Neural cell (in vitro differentiated cells): Measurements from ENCODE around the gene RETREG1. TPM values are rescaled to one million over a fixed set of nuclear protein-coding genes. Genes with fewer than 3 reads are reported as not detected.

Experiments used
- H2AFZ ChIP-seq: fragments of 200-600, 300-800 bp; sonication (generic), shearing (Covaris generic); 2 replicates; pipeline ENCODE4 v1.6.0; 2014; ENCODE audit warnings: low read depth, mild to moderate bottlenecking, antibody characterized with exemption, low read length, moderate library complexity
- H3F3A ChIP-seq: fragments of 200-600 bp; shearing (Covaris generic); 2 replicates; pipeline ENCODE4 v1.6.1; 2016; ENCODE audit warnings: mild to moderate bottlenecking, moderate library complexity, mixed read lengths, antibody characterized with exemption, low read length; ENCODE audit not compliant: insufficient read depth, poor library complexity, severe bottlenecking
- H3K27ac ChIP-seq: fragments of 200-600, 300-800 bp; sonication (generic), shearing (Covaris generic); 2 replicates; pipeline ENCODE4 v1.5.1; 2014; ENCODE audit warnings: mild to moderate bottlenecking, low read length, moderate library complexity
- H3K27me3 ChIP-seq: fragments of 300-800, 200-600 bp; sonication (generic), shearing (Covaris generic); 2 replicates; pipeline ENCODE4 v1.6.0; 2014; ENCODE audit warnings: mild to moderate bottlenecking, low read depth, low read length, moderate library complexity; ENCODE audit not compliant: insufficient read depth
- H3K36me3 ChIP-seq: fragments of 300-800, 200-600 bp; sonication (generic), shearing (Covaris generic); 2 replicates; pipeline ENCODE4 v1.5.1; 2014; ENCODE audit warnings: mild to moderate bottlenecking, antibody characterized with exemption, low read length, moderate library complexity; ENCODE audit not compliant: insufficient read depth
- H3K4me2 ChIP-seq: fragments of 300-800, 200-600 bp; sonication (generic), shearing (Covaris generic); 2 replicates; pipeline ENCODE4 v1.6.0; 2014; ENCODE audit warnings: mild to moderate bottlenecking, low read length
- H3K4me3 ChIP-seq: fragments of 300-800, 200-600 bp; sonication (generic), shearing (Covaris generic); 2 replicates; pipeline ENCODE4 v1.5.1; 2014; ENCODE audit warnings: mild to moderate bottlenecking, low read length, moderate library complexity
- H3K79me2 ChIP-seq: fragments of 200-600 bp; shearing (Covaris generic); replicated peaks from 2 replicates; pipeline ENCODE4 v1.6.0; 2014; ENCODE audit warnings: mild to moderate bottlenecking, low read length, moderate library complexity; ENCODE audit not compliant: insufficient read depth
- H3K9ac ChIP-seq: fragments of 300-800, 200-600 bp; sonication (generic), shearing (Covaris generic); 2 replicates; pipeline ENCODE4 v1.6.1; 2016; ENCODE audit warnings: mild to moderate bottlenecking, low read length, mixed read lengths
- H3K9me2 ChIP-seq: fragments of 200-600 bp; shearing (Covaris generic); 2 replicates; pipeline ENCODE4 v1.6.1; 2016; ENCODE audit warnings: mild to moderate bottlenecking, low read length, mixed read lengths; ENCODE audit not compliant: insufficient read depth
- H3K9me3 ChIP-seq: fragments of 200-600, 300-800 bp; sonication (generic), shearing (Covaris generic); 2 replicates; pipeline ENCODE4 v1.6.1; 2016; ENCODE audit warnings: mild to moderate bottlenecking, mixed run types, low read length, moderate library complexity, mixed read lengths
- H4K20me1 ChIP-seq: fragments of 200-600 bp; shearing (Covaris generic); 2 replicates; pipeline ENCODE4 v1.6.1; 2016; ENCODE audit warnings: mild to moderate bottlenecking, mixed run types; ENCODE audit not compliant: insufficient read depth
- CTCF ChIP-seq: fragments of 450-650 bp; IDR thresholded peaks from 2 replicates; pipeline ENCODE4 v1.5.1; 2014; ENCODE audit warnings: antibody characterized with exemption, mild to moderate bottlenecking, moderate library complexity; ENCODE audit not compliant: poor library complexity, severe bottlenecking
- EP300 ChIP-seq: fragments of 450-650 bp; conservative IDR thresholded peaks from 2 replicates; pipeline ENCODE4 v1.6.1; 2014; ENCODE audit warnings: antibody characterized with exemption, mild to moderate bottlenecking, moderate library complexity; ENCODE audit not compliant: poor library complexity, severe bottlenecking
- EZH2 ChIP-seq: fragments of 200-600, 300-800 bp; shearing (Covaris generic), sonication (generic); IDR thresholded peaks from 2 replicates; pipeline ENCODE4 v1.6.1; 2014; ENCODE audit warnings: antibody characterized with exemption, low read length, borderline replicate concordance, mild to moderate bottlenecking; ENCODE audit not compliant: insufficient read depth, poor library complexity, severe bottlenecking
- MXI1 ChIP-seq: fragments of 450-650 bp; conservative IDR thresholded peaks from 2 replicates; pipeline ENCODE4 v1.6.1; 2014; ENCODE audit warnings: antibody characterized with exemption, mild to moderate bottlenecking; ENCODE audit not compliant: poor library complexity, severe bottlenecking
- POLR2AphosphoS5 ChIP-seq: IDR thresholded peaks from 2 replicates; pipeline ENCODE4 v1.6.1; 2012
- RAD21 ChIP-seq: fragments of 450-650 bp; conservative IDR thresholded peaks from 2 replicates; pipeline ENCODE4 v1.6.1; 2014; ENCODE audit warnings: antibody characterized with exemption, mild to moderate bottlenecking, moderate library complexity
- SMC3 ChIP-seq: fragments of 450-650 bp; conservative IDR thresholded peaks from 2 replicates; pipeline ENCODE4 v1.6.1; 2014; ENCODE audit warnings: antibody characterized with exemption, mild to moderate bottlenecking, moderate library complexity; ENCODE audit not compliant: poor library complexity
- TAF1 ChIP-seq: IDR thresholded peaks from 2 replicates; pipeline ENCODE4 v1.6.1; 2012; ENCODE audit warnings: low read depth
- polyA plus RNA-seq: library from polyadenylated mRNA; depleted of rRNA; stranded (reverse); fragments of >200 nt; gene quantifications from 2 replicates; pipeline ENCODE4 v1.2.3, GENCODE V29; 2014
- TF ChIP-seq, protein P1 (sequence below): IDR thresholded peaks from 2 replicates; pipeline ENCODE4 v1.6.1; 2012; ENCODE audit warnings: borderline replicate concordance

Gene RETREG1
- polyA plus RNA-seq, 1 donor from 2014 or later: 25.4 TPM

GRCh38 chr5:16565118-16565517 is 51.7 kb downstream of the RETREG1 start:
- H3K79me2 ChIP-seq: no peaks in the 10 kb centered on the region
- no peak overlapping the region for H3K4me3 ChIP-seq
- no peak for TF ChIP-seq MXI1
- no peak for TF ChIP-seq POLR2AphosphoS5
- TF ChIP-seq, protein P1, sequence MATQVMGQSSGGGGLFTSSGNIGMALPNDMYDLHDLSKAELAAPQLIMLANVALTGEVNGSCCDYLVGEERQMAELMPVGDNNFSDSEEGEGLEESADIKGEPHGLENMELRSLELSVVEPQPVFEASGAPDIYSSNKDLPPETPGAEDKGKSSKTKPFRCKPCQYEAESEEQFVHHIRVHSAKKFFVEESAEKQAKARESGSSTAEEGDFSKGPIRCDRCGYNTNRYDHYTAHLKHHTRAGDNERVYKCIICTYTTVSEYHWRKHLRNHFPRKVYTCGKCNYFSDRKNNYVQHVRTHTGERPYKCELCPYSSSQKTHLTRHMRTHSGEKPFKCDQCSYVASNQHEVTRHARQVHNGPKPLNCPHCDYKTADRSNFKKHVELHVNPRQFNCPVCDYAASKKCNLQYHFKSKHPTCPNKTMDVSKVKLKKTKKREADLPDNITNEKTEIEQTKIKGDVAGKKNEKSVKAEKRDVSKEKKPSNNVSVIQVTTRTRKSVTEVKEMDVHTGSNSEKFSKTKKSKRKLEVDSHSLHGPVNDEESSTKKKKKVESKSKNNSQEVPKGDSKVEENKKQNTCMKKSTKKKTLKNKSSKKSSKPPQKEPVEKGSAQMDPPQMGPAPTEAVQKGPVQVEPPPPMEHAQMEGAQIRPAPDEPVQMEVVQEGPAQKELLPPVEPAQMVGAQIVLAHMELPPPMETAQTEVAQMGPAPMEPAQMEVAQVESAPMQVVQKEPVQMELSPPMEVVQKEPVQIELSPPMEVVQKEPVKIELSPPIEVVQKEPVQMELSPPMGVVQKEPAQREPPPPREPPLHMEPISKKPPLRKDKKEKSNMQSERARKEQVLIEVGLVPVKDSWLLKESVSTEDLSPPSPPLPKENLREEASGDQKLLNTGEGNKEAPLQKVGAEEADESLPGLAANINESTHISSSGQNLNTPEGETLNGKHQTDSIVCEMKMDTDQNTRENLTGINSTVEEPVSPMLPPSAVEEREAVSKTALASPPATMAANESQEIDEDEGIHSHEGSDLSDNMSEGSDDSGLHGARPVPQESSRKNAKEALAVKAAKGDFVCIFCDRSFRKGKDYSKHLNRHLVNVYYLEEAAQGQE: no peak
- no peak for TF ChIP-seq TAF1
- TF ChIP-seq SMC3: no peak
- no peak for TF ChIP-seq EP300
- no peak for TF ChIP-seq CTCF
- TF ChIP-seq RAD21: no peak
- no peak for TF ChIP-seq EZH2
- no peaks in the 10 kb centered on the region for H3K27me3 ChIP-seq
- no peaks in the 10 kb centered on the region for H4K20me1 ChIP-seq
- no peak overlapping the region for H3K4me2 ChIP-seq
- no peak overlapping the region for H3K9ac ChIP-seq
- no peaks in the 10 kb centered on the region for H3F3A ChIP-seq
- no peaks in the 10 kb centered on the region for H3K36me3 ChIP-seq
- H3K27ac ChIP-seq: no peak overlapping the region
- H2AFZ ChIP-seq: no peak overlapping the region
- H3K9me2 ChIP-seq: no peaks in the 10 kb centered on the region
- no peaks in the 10 kb centered on the region for H3K9me3 ChIP-seq

GRCh38 chr5:16564248-16564867 is 52.4 kb downstream of the RETREG1 start:
- Histone ChIP-seq H3K36me3 (no peaks in the 10 kb centered on the region), H3K4me2 (no peak overlapping the region), H3K4me3 (no peak overlapping the region), H3K9me2 (no peaks in the 10 kb centered on the region), H4K20me1 (no peaks in the 10 kb centered on the region), H3K27ac (no peak overlapping the region), H2AFZ (no peak overlapping the region), H3K79me2 (no peaks in the 10 kb centered on the region), H3F3A (no peaks in the 10 kb centered on the region), H3K27me3 (no peaks in the 10 kb centered on the region), H3K9me3 (no peaks in the 10 kb centered on the region), H3K9ac (no peak overlapping the region)
- TF ChIP-seq MXI1 (no peak), EZH2 (no peak), SMC3 (no peak), EP300 (no peak), TAF1 (no peak), CTCF (no peak), POLR2AphosphoS5 (no peak), RAD21 (no peak)
- TF ChIP-seq, protein P1: no peak
